ENCODE measurements around the gene APOBEC3F.

- TF ChIP-seq CTCF (IDR thresholded peaks at IDR 0.05) = no peak
- TF ChIP-seq EZH2 (IDR thresholded peaks at IDR 0.05; ENCODE audit: borderline replicate concordance, insufficient read depth, low read depth, low read length, poor library complexity, severe bottlenecking) = no peak
Observed at GRCh38 chr22:39092111-39092862, 51.6 kb downstream of the APOBEC3F start.
